ENCODE data around the gene SHROOM3.

- TF ChIP-seq CTCF (IDR thresholded peaks at IDR 0.05) = no peak
- TF ChIP-seq EP300 (IDR thresholded peaks at IDR 0.05) = no peak
- no peak for TF ChIP-seq POLR2A (IDR thresholded peaks at IDR 0.05)
- no peak for TF ChIP-seq POLR2AphosphoS5 (IDR thresholded peaks at IDR 0.05)
Measured at GRCh38 chr4:76441881-76442280, 6.9 kb downstream of the SHROOM3 start.

All from stomach (tissue), 4 donors.